GM12878 (cell line): Measurements from ENCODE around the gene OSGEP. TPM values are rescaled to one million over a fixed set of nuclear protein-coding genes. Genes with fewer than 3 reads are reported as not detected.

ENCODE experiments used
- ATAC-seq: fragments of 200-7000 bp; cut with Tn5 transposase; 3 replicates; pipeline ENCODE4 v1.9.1; 2020; ENCODE audit warnings: mild to moderate bottlenecking, moderate library complexity
- BruUV-seq: library from RNA; stranded (reverse); fragments of 400-500 nt; replicated peaks from 2 replicates; lab custom pipeline; 2021; lab: Mats Ljungman, UMichigan
- CTCF ChIA-PET: fragments of 300-600 bp; sonication (Branson Sonifier 250); formaldehyde crosslinking; extraction: SDS; loops from one replicate; lab custom pipeline; 2021; ENCODE audit warnings: inconsistent platforms; lab: Yijun Ruan, JAX
- POLR2A ChIA-PET: fragments of 350-600 bp; formaldehyde crosslinking; extraction: SDS; loops from one replicate; lab custom pipeline; 2021; ENCODE audit warnings: inconsistent platforms; lab: Charles Lee
- RAD21 ChIA-PET: fragments of 300-600 bp; sonication (Branson Sonifier 250); formaldehyde crosslinking; loops from one replicate; lab custom pipeline; 2023; ENCODE audit warnings: antibody characterized with exemption; ENCODE audit not compliant: unreplicated experiment; lab: Charles Lee
- SMC1A ChIA-PET: fragments of 300-600 bp; sonication (Branson Sonifier 250); formaldehyde crosslinking; loops from one replicate; lab custom pipeline; 2023; ENCODE audit not compliant: unreplicated experiment, uncharacterized antibody; lab: Charles Lee
- DNase-seq: peaks from one replicate; pipeline ENCODE4 v3.0.0-alpha.2; 2011; ENCODE audit warnings: low read depth, low spot score
- FAIRE-seq: peaks from 3 replicates; lab custom pipeline; 2011; peaks lifted over from hg19 to GRCh38; lab: Jason Lieb, UNC
- H2AFZ ChIP-seq: 2 replicates; pipeline ENCODE4 v1.6.0; 2011; ENCODE audit warnings: low read depth, low read length, control low read depth; ENCODE audit not compliant: control insufficient read depth
- H3K27ac ChIP-seq: 2 replicates; pipeline ENCODE4 v1.5.1; 2011; ENCODE audit warnings: control low read depth; ENCODE audit not compliant: control insufficient read depth, insufficient read depth
- H3K27me3 ChIP-seq, 2 experiments: replicated peaks in 1 of 2; 2 replicates each; pipeline versions ENCODE4 v1.6.0 to v1.6.1; 2011; ENCODE audit warnings: low read length in 1 of 2; ENCODE audit not compliant: control insufficient read depth in 2 of 2, insufficient read depth in 2 of 2
- H3K36me3 ChIP-seq, 2 experiments: 2 replicates each; pipeline ENCODE4 v1.5.1; 2011; ENCODE audit warnings: low read length in 1 of 2; ENCODE audit not compliant: control insufficient read depth in 2 of 2, insufficient read depth in 2 of 2
- H3K4me1 ChIP-seq: 2 replicates; pipeline ENCODE4 v1.6.1; 2011; ENCODE audit warnings: mild to moderate bottlenecking, low read length, moderate library complexity, mixed read lengths; ENCODE audit not compliant: control insufficient read depth, insufficient read depth
- H3K4me2 ChIP-seq: 2 replicates; pipeline ENCODE4 v1.6.0; 2011; ENCODE audit warnings: control low read depth; ENCODE audit not compliant: control insufficient read depth, insufficient read depth
- H3K4me3 ChIP-seq: fragments of 200-600 bp; sonication (generic); 2 replicates; pipeline ENCODE4 v1.5.1; 2016
- H3K79me2 ChIP-seq: 2 replicates; pipeline ENCODE4 v1.6.0; 2011; ENCODE audit warnings: low read length; ENCODE audit not compliant: control insufficient read depth, insufficient read depth
- H3K9ac ChIP-seq: 2 replicates; pipeline ENCODE4 v1.8.0; 2011; ENCODE audit warnings: low read length, control low read depth, mixed read lengths; ENCODE audit not compliant: control insufficient read depth, insufficient read depth
- H3K9me3 ChIP-seq: replicated peaks from 3 replicates; pipeline ENCODE4 v1.5.1; 2011; ENCODE audit warnings: mild to moderate bottlenecking, low read length; ENCODE audit not compliant: control insufficient read depth, insufficient read depth
- H4K20me1 ChIP-seq: 2 replicates; pipeline ENCODE4 v1.6.0; 2011; ENCODE audit not compliant: control insufficient read depth, insufficient read depth
- BMI1 ChIP-seq: fragments of 450-650 bp; IDR thresholded peaks from 2 replicates; pipeline ENCODE4 v1.6.1; 2016; ENCODE audit warnings: mild to moderate bottlenecking, moderate library complexity, borderline replicate concordance
- FOXM1 ChIP-seq: IDR thresholded peaks from 2 replicates; pipeline ENCODE4 v1.6.1; 2012; ENCODE audit warnings: low read depth, mild to moderate bottlenecking, inconsistent platforms, low read length, moderate library complexity
- GATAD2B ChIP-seq: fragments of 450-650 bp; conservative IDR thresholded peaks from 2 replicates; pipeline ENCODE4 v1.6.1; 2017; ENCODE audit warnings: low read depth, mild to moderate bottlenecking, moderate library complexity
- RELA ChIP-seq: fragments of 450-650 bp; IDR thresholded peaks from 2 replicates; pipeline ENCODE4 v1.8.0; 2014; ENCODE audit warnings: borderline replicate concordance; ENCODE audit not compliant: partially characterized antibody
- RUNX3 ChIP-seq: IDR thresholded peaks from 2 replicates; pipeline ENCODE4 v1.6.1; 2012; ENCODE audit warnings: low read length, inconsistent platforms
- SIX5 ChIP-seq: IDR thresholded peaks from 2 replicates; pipeline ENCODE4 v1.6.1; 2011; ENCODE audit warnings: mild to moderate bottlenecking, low read depth, low read length, moderate library complexity; ENCODE audit not compliant: severe bottlenecking
- SPI1 ChIP-seq: IDR thresholded peaks from 2 replicates; pipeline ENCODE4 v1.6.1; 2011; ENCODE audit warnings: low read depth, mild to moderate bottlenecking, low read length, moderate library complexity, borderline replicate concordance; ENCODE audit not compliant: insufficient read depth
- WGBS: methylation state at CpG from one replicate; pipeline ENCODE4 v1.1.6; 2016; ENCODE audit warnings: low lambda C conversion rate; ENCODE audit not compliant: insufficient replicate concordance, insufficient coverage; ENCODE audit errors: missing lambda C conversion rate; 5-methylcytosine and 5-hydroxymethylcytosine counted together
- in situ Hi-C: fragments of 300-500 bp; cut with MboI; formaldehyde crosslinking; loops from 9 replicates; pipeline ENCODE4 v1.14.3; 2018; ENCODE audit warnings: mixed read lengths
- intact Hi-C: fragments of 100-400 bp; cut with micrococcal nuclease; formaldehyde crosslinking; loops from one replicate; pipeline ENCODE4 v1.14.2; 2022; ENCODE audit not compliant: unreplicated experiment
- polyA plus RNA-seq, 11 experiments: library from polyadenylated mRNA; depleted of rRNA in 4 of 11; unstranded in 6 of 11; stranded (reverse) in 5 of 11; fragments of >200 nt; fragmentation: Nextera tagmentation in 4 of 11; fragmentation: Illumina TruSeq in 1 of 11; extraction: Ambion mirVana in 4 of 11; extraction: Trizol in 1 of 11; gene quantifications; 1 replicate in 1 of 11; 2 replicates in 10 of 11; pipeline versions ENCODE4 v1.2.1 to v1.2.3, GENCODE V29; 2011 to 2016; ENCODE audit warnings: inconsistent platforms in 2 of 11, missing spikeins in 2 of 11, low read depth in 1 of 11
- total RNA-seq, 4 experiments: library from RNA; depleted of rRNA in 3 of 4; stranded (reverse); fragments of >200 nt in 3 of 4; fragmentation: Illumina TruSeq in 1 of 4; extraction: Trizol in 1 of 4; gene quantifications; 2 replicates each; pipeline versions ENCODE4 v1.2.1 to v1.2.3, GENCODE V29; 2013 to 2021
- TF ChIP-seq, protein P1 (sequence below): IDR thresholded peaks from 2 replicates; pipeline ENCODE4 v1.6.1; 2012; ENCODE audit warnings: low read length, inconsistent platforms
- TF ChIP-seq, protein P2 (sequence below): fragments of 450-650 bp; IDR thresholded peaks from 2 replicates; pipeline ENCODE4 v1.6.1; 2016; ENCODE audit warnings: mild to moderate bottlenecking

The OSGEP gene
- total and polyA plus RNA-seq, 10 of the 15 experiments (the other 5 are each of a cell fraction or from before 2014, with no cell fraction given) = 47.8 to 88.9 (median 52.8) TPM

- ChIA-PET SMC1A (interaction anchor here (0.8 to 1.8 kb wide), 2 partner anchors 12 kb away, joined by 3 to 10 read pairs; no protein-coding TSS in a partner anchor), RAD21 (no interaction called here), CTCF (no interaction called here), POLR2A (no interaction called here)
- ATAC-seq (no peak; the same call in 1 of the 3 replicates), DNase-seq (no peak), FAIRE-seq (no peak)
- in situ Hi-C loops = no loop called here
- Histone ChIP-seq H3K36me3 (peaks cover 15 to 39% of the 10 kb centered on the region in 2 experiments), H3K4me1 (no peaks in the 10 kb centered on the region), H4K20me1 (no peaks in the 10 kb centered on the region), H3K27ac (no peak overlapping the region), H3K4me3 (no peak overlapping the region), H2AFZ (no peak overlapping the region), H3K9ac (no peak overlapping the region), H3K79me2 (peaks cover 1% of the 10 kb centered on the region; the same call in 1 of the 2 replicates), H3K27me3 (no peaks in the 10 kb centered on the region), H3K4me2 (no peak overlapping the region), H3K9me3 (no peaks in the 10 kb centered on the region)
- TF ChIP-seq, protein P1, sequence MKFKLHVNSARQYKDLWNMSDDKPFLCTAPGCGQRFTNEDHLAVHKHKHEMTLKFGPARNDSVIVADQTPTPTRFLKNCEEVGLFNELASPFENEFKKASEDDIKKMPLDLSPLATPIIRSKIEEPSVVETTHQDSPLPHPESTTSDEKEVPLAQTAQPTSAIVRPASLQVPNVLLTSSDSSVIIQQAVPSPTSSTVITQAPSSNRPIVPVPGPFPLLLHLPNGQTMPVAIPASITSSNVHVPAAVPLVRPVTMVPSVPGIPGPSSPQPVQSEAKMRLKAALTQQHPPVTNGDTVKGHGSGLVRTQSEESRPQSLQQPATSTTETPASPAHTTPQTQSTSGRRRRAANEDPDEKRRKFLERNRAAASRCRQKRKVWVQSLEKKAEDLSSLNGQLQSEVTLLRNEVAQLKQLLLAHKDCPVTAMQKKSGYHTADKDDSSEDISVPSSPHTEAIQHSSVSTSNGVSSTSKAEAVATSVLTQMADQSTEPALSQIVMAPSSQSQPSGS = no peak
- TF ChIP-seq SPI1 = peak; percentile 44; the same call in 1 of the 2 replicates
- 100% methylated on average over 1 of the region's 1 CpG for WGBS
- intact Hi-C loops = no loop called here
- BruUV-seq = no TSS peak
Measured at GRCh38 chr14:20477211-20477876, 22.7 kb upstream of the OSGEP start.

- no peaks in the 10 kb centered on the region for H3K27me3 ChIP-seq
- peaks cover 7% of the 10 kb centered on the region for H3K79me2 ChIP-seq
- H3K4me2 ChIP-seq = no peak overlapping the region
- no peaks in the 10 kb centered on the region for H3K9me3 ChIP-seq
- FAIRE-seq (no peak), ATAC-seq (no peak), DNase-seq (no peak)
- TF ChIP-seq BMI1 (no peak), FOXM1 (no peak), SIX5 (no peak), RUNX3 (no peak), GATAD2B (no peak), RELA (no peak)
- TF ChIP-seq, protein P2, sequence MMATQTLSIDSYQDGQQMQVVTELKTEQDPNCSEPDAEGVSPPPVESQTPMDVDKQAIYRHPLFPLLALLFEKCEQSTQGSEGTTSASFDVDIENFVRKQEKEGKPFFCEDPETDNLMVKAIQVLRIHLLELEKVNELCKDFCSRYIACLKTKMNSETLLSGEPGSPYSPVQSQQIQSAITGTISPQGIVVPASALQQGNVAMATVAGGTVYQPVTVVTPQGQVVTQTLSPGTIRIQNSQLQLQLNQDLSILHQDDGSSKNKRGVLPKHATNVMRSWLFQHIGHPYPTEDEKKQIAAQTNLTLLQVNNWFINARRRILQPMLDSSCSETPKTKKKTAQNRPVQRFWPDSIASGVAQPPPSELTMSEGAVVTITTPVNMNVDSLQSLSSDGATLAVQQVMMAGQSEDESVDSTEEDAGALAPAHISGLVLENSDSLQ = no peak
- no peak overlapping the region for H3K9ac ChIP-seq
- ChIA-PET SMC1A (interaction anchor here (1.8 kb wide), 1 partner anchor 13 kb away, joined by 10 read pairs; no protein-coding TSS in a partner anchor), POLR2A (no interaction called here), CTCF (interaction anchor here (0.7 kb wide), 1 partner anchor 150 kb away, joined by 3 read pairs; no protein-coding TSS in a partner anchor), RAD21 (no interaction called here)
- H4K20me1 ChIP-seq = no peaks in the 10 kb centered on the region
- H3K4me1 ChIP-seq = 0 out of 2 replicates have a peak, but pooled peaks cover 2% of the 10 kb centered on the region
- H2AFZ ChIP-seq = no peak overlapping the region
- in situ Hi-C loops = no loop called here
- no TSS peak for BruUV-seq
- intact Hi-C loops = no loop called here
- WGBS = 86% methylated on average over 5 of the region's 5 CpGs
- no peak overlapping the region for H3K27ac ChIP-seq
- H3K36me3 ChIP-seq = peaks cover 15 to 43% of the 10 kb centered on the region in 2 experiments
- no peak overlapping the region for H3K4me3 ChIP-seq
Measured at GRCh38 chr14:20476776-20477175, 22.2 kb upstream of the OSGEP start.
